ENCODE data around the gene ATPAF1.
"Not testable (repeated sequence)": the region's sequence is repeated elsewhere in the genome, so short reads cannot be mapped to it uniquely, and the experiment has no call there.

The ATPAF1 gene

GRCh38 chr1:46667782-46668760 lies at the start of gene ATPAF1:
Gene ATPAF1 (minus strand): TSS chr1:46668364. CDS start chr1:46668322, 42 bp downstream.
- DNase-seq (ENCODE audit: low spot score): no peak

- no peak for DNase-seq (ENCODE audit: low spot score)
Observed at GRCh38 chr1:46717654-46718053, 49.5 kb upstream of the ATPAF1 start.

GRCh38 chr1:46714976-46715375 lies 46.8 kb upstream of the ATPAF1 start:
- no peak for DNase-seq (ENCODE audit: low spot score)

GRCh38 chr1:46708121-46708520 lies 40.0 kb upstream of the ATPAF1 start:
- DNase-seq (ENCODE audit: low spot score): no peak

- DNase-seq (ENCODE audit: low spot score): no peak
Observed at GRCh38 chr1:46705408-46705807, 37.2 kb upstream of the ATPAF1 start.

- DNase-seq (ENCODE audit: low spot score): no peak
Observed at GRCh38 chr1:46703927-46704641, 35.9 kb upstream of the ATPAF1 start.

GRCh38 chr1:46699666-46700065 lies 31.5 kb upstream of the ATPAF1 start:
- no peak for DNase-seq (ENCODE audit: low spot score)

GRCh38 chr1:46697053-46697452 lies 28.9 kb upstream of the ATPAF1 start:
- no peak for DNase-seq (ENCODE audit: low spot score)

GRCh38 chr1:46694676-46695075 lies 26.5 kb upstream of the ATPAF1 start:
- not testable (repeated sequence) for DNase-seq (ENCODE audit: low spot score)

- no peak for DNase-seq (ENCODE audit: low spot score)
Observed at GRCh38 chr1:46692811-46693770, 24.9 kb upstream of the ATPAF1 start.

GRCh38 chr1:46691997-46692790 lies 24.0 kb upstream of the ATPAF1 start:
- DNase-seq (ENCODE audit: low spot score): no peak

GRCh38 chr1:46690931-46691421 lies 22.8 kb upstream of the ATPAF1 start:
- DNase-seq (ENCODE audit: low spot score): no peak

GRCh38 chr1:46689897-46690296 lies 21.7 kb upstream of the ATPAF1 start:
- no peak for DNase-seq (ENCODE audit: low spot score)

- no peak for DNase-seq (ENCODE audit: low spot score)
Observed at GRCh38 chr1:46689356-46689755, 21.2 kb upstream of the ATPAF1 start.

- no peak for DNase-seq (ENCODE audit: low spot score)
Observed at GRCh38 chr1:46687921-46688509, 19.9 kb upstream of the ATPAF1 start.

GRCh38 chr1:46687093-46687659 lies 19.0 kb upstream of the ATPAF1 start:
- DNase-seq (ENCODE audit: low spot score): no peak

- DNase-seq (ENCODE audit: low spot score): no peak
Observed at GRCh38 chr1:46686255-46686654, 18.1 kb upstream of the ATPAF1 start.

- DNase-seq (ENCODE audit: low spot score): no peak
Observed at GRCh38 chr1:46684670-46685069, 16.5 kb upstream of the ATPAF1 start.

- no peak for DNase-seq (ENCODE audit: low spot score)
Observed at GRCh38 chr1:46682064-46682463, 13.9 kb upstream of the ATPAF1 start.

Data from kidney capillary endothelial cell (primary cell).